ENCODE measurements around the gene SNCAIP.

- TF ChIP-seq TAF1 (IDR thresholded peaks at IDR 0.05; ENCODE audit: borderline replicate concordance, low read depth, low read length) (no peak), POLR2A (IDR thresholded peaks at IDR 0.05; ENCODE audit: low read depth, low read length) (no peak), POLR2AphosphoS5 (IDR thresholded peaks at IDR 0.05; ENCODE audit: low read depth, low read length) (no peak)
These were observed 78.1 kb downstream of the SNCAIP start for GRCh38 chr5:122390154-122390553.

All from GM12892 (cell line).